ENCODE results near the gene SPAG4.

The SPAG4 gene

DNA sequence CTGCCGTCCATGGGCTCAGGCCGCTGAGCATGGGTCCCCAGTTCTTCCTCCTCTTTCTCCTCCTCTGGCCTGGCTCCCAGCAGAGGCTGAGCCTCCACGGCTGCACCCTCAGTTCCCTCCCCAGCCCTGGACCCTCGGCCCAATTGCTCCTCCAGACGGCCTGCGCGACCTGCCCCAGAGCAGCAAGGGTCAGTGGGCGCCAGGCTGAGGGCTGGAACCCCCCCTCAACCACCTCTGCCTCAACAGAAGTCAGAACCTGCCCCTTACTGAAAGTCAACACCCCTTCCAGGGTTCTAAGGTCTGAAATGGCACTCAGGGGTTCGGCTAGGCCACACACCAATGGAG is 15.9 kb upstream of the SPAG4 start:
- DNase-seq: no peak

- DNase-seq: no peak
These were observed 15.2 kb upstream of the SPAG4 start for GRCh38 chr20:35600176-35600992.

GRCh38 chr20:35600993-35601973 is 14.3 kb upstream of the SPAG4 start:
- DNase-seq: peak; percentile 20

GRCh38 chr20:35601990-35602389 is 13.6 kb upstream of the SPAG4 start:
- DNase-seq: no peak

GRCh38 chr20:35602851-35603495 is 12.7 kb upstream of the SPAG4 start:
- DNase-seq: no peak

DNA sequence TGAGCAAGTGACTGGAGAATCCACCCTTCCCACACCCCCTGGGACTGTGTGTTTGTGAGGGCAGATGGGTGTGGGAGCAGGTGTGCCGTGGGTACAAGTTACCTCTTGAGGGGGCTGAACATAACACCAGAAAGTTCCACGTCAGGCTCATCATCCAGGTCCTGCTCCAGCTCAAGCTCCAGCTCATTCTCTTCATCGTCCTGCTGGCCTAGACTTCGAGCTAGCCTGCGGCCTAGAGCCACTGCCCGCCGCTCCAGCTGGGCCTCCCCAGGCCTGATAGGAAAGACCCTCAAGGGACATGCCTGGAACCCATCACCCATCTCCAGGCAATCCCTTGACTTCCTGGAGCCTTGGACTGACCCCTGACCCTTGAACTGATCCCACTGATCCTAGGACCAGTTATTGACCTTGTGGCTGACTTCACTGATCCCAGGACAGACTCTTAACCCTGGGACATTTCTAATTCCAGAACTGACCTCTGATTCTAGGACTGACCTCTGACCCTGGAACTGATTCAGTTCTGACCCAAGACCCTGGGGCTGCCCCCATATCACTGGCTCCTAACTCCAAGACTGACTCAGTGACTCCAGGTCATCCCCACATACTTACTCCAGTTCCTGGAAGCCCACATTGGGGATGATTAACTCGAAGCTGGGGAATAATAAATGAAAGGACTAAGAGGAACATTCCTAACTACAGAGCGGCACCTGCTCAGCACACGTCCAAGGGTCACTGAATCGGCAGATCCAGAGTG is 11.8 kb upstream of the SPAG4 start:
- DNase-seq: no peak

DNA sequence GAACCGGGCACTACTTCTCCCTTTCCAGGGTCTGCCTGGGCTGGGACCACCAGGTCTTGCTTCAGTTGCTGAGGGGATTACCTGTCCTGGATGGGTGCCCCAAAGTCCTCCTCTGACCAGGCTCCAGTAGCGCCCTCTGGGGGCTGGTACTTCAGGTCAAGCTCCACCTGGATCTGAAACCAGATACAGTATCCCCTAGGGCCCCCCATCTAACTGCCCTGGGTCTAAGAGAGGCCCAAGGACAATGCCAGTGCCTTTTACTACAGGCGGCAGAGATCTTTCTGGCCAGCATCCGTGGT is 11.2 kb upstream of the SPAG4 start:
- DNase-seq: no peak

DNA sequence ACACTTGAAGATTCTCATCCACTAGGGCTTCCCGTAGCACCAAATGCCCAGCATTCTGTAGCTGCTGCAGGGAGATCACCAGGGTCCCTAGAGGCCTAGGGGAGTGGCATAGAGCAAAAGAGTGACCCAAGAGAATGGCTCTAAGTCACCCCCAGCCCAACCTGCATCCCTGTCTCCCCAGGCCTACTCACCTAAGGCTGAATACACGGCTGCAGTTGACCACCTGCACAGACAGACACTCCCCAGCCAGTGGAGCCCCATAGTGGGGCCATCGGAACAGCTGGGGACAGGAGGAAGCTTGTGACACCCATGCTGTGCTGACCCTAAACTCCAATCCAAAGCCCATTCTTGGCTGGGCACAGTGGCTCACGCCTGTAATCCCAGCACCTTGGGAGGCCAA is 9.5 kb upstream of the SPAG4 start:
- no peak for DNase-seq

DNA sequence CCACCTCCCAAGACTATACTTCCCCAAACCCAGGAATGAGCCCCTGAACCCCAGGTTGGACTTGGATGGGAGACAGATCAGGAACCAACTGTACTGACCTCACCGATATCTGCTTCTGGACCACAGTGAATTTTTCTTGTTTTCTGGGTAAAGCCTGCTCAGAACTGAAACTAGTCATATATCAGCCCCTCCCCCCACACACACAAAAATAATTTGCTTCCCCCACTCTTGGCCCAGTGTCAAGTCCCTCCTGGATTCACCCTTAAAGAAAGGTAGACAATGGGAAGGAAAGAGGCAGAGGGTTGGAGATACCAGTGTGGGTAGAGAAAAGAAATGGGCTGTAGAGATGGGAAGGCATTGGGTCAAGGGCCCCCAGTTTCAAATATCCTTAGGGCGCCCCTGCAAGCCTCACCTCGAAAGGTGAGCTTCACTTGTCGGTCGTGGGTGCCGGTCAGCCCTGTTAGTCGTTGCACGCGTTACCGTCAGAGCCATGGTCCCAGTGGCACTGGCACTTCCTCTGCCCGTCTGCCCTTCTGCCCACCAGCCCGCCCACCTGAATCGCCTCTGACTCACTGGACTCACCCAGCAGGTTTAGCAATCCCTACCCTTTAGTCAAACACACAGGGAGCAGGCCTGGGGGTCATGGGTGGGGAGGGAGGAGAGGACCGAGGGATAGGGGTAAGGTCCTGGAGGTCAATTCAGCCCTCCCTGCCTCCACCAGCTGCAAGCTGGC is 8.5 kb upstream of the SPAG4 start:
- DNase-seq: no peak

- no peak for DNase-seq
These were observed 4.7 kb upstream of the SPAG4 start for GRCh38 chr20:35610833-35611427.

DNA sequence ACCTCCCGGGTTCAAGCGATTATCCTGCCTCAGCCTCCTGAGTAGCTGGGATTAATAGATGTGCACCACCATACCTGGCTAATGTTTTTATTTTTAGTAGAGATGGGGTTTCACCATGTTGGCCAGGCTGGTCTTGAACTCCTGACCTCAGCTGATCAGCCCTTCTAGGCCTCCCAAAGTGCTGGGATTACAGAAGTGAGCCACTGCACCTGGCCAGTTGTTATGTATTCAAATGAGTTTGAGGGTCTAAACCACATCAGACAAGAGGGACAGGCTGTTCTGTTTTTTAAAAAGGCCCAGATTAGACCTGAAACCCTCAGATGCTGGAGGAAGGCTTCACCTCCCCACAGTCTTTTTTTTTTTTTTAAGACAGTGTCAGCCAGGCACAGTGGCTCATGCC is 4.1 kb upstream of the SPAG4 start:
- no peak for DNase-seq

- DNase-seq: peak; percentile 79
These were observed 1.1 kb downstream of the SPAG4 start for GRCh38 chr20:35616465-35617396.

GRCh38 chr20:35617397-35618262 is 2.0 kb downstream of the SPAG4 start:
- peak; percentile 43 for DNase-seq

- no peak for DNase-seq
These were observed 2.9 kb downstream of the SPAG4 start for GRCh38 chr20:35618263-35619131.

DNA sequence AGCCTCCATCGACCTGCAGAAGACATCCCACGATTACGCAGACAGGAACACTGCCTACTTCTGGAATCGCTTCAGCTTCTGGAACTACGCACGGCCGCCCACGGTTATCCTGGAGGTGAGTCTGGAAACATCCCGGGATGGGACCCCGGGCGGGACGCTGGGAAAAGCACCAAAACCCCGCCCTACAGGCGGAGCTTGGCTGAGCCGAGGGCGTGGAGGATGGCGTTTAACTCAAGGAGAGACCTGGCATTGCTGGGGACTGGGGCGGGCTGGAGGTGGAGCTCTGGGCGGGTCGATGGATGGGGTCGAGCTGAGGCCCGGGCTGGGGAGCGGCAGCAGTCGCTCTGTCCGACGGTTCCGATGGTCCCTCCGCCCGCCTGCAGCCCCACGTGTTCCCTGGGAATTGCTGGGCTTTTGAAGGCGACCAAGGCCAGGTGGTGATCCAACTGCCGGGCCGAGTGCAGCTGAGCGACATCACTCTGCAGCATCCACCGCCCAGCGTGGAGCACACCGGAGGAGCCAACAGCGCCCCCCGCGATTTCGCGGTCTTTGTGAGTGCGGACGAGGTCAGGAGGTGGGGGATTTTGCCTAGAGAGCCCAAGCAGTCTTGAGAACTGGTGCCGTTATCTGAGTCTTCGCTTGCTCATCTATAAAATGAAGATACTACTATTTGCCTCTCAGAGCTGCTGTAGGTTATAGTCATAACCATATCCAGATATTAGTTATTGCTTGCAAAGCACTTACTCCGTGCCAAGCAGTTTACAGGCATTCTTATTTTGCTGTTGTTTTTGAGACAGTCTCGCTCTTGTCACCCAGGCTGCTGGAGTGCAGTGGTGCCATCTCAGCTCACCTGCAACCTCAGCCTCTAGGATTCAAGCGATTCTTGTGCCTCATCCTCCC is 3.8 kb downstream of the SPAG4 start:
- DNase-seq: peak; percentile 86

DNA sequence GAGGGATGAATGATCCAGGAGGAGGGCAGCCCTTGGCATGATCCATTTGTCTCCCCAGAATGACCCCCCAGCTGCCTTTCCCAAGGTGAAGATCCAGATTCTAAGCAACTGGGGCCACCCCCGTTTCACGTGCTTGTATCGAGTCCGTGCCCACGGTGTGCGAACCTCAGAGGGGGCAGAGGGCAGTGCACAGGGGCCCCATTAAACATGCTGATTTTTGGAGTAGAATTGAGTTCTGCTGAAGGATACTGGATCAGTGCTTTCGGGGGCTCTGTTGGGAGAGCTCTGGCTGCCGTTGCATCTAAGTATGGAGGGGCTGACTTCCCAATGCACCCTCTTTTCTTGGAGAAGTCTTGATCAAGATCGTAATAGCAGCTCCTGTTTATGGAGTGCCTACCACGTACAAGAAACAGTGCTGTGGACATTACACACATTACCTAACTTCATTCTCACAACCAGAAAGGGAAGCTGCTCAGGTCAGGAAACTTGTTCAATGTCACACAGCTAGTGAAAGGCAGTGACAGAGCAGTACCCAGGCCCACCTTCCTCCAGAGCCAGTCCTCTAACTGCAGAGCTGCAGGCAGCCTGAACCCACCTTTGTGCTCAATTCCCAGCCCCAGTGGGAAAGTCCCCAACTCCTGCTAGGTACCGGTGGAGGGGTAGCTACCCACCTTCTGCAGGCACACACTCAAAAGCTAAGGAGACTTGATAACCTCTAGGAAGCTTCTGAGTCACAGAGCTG is 5.4 kb downstream of the SPAG4 start:
- no peak for DNase-seq

GRCh38 chr20:35621560-35621946 is 5.9 kb downstream of the SPAG4 start:
- no peak for DNase-seq
